Measurements from ENCODE around the gene B4GALT1.

The B4GALT1 gene

DNA sequence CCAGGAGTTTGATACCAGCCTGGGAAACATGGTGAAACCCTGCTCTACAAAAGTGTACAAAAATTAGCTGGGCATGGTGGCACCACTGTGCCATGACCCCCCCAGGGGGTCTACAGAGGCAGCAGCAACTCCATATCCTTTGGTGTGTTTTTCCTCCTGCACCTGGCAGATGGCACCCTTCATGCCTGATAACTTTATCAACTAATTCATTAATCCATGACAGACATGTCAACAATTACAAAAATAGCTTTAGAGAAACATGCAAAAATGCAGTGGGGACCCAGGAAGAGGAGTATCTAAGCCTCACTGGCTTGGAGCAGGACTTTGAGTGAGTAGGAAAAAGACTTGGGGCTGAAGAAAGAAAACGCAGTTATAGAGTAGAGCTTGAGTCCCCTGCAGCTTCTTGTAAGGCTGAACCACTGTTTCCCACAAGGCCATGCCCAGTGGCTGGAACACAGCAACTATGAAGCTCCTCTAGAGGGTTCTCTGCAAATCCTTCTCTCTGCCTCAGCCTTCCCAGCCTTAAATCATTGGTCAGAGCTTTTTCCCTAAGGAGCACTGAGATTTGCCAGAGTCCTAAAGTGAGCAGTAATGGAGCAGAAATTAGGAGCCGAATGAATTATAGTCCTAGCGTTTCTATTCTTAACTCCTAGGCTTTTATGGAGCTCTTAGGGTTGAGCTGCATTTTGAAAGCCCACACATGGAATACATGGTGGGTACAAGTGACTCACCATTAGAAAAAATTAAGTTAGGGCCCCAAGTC, 25.5 kb upstream of the B4GALT1 start:
- no peak overlapping the region for H3K9ac ChIP-seq (ENCODE audit: low read depth, low read length)

DNA sequence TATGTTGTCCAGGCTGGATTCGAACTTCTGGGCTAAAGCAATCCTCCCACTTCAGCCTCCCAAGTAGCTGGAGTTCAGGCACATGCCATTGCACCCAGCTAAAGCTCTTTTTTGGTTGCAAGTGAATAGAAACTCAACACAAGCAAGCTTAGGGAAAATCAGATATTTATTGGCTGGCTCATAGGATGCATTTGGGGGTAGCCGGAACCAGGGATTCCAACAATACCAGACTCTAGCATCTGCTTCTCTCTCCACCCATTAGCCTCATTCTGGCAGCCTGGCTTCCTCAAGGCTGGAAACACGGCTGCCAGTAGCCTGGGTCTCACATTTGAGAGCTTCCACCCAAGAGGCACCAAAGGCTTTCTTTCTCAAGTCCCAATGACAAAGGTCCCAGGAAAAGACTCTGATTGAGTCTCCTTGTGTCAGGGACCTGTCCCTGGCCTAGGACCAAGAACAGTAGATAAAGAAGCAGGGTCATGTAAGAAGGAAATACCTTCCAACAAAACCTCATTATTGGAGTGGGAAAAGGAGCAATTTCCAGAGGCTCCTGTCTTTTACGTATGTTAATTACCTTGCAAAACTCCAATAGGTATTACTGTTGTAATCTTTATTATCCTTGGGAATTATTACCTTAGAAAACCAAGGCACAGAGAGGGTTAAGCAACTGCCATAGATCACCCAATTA, 23.0 kb upstream of the B4GALT1 start:
- no peaks in the 10 kb centered on the region for H3K9me3 ChIP-seq (ENCODE audit: insufficient read depth, low read depth, low read length)
- no peaks in the 10 kb centered on the region for H3K27me3 ChIP-seq (ENCODE audit: insufficient read depth, low read length)
- H3K4me3 ChIP-seq (ENCODE audit: low read length): no peak overlapping the region
- no peak overlapping the region for H3K9ac ChIP-seq (ENCODE audit: low read depth, low read length)
- H3K27ac ChIP-seq (ENCODE audit: low read length): no peak overlapping the region
- H3K36me3 ChIP-seq (ENCODE audit: insufficient read depth, low read depth, low read length): no peaks in the 10 kb centered on the region
- H3K4me1 ChIP-seq (ENCODE audit: insufficient read depth, low read length): no peaks in the 10 kb centered on the region

More for the DNA sequence above, 25.5 kb upstream of the B4GALT1 start:
- no peak overlapping the region for H3K27ac ChIP-seq (ENCODE audit: low read length)
- H3K4me3 ChIP-seq (ENCODE audit: low read length): no peak overlapping the region
- no peaks in the 10 kb centered on the region for H3K27me3 ChIP-seq (ENCODE audit: insufficient read depth, low read length)
- no peaks in the 10 kb centered on the region for H3K9me3 ChIP-seq (ENCODE audit: insufficient read depth, low read depth, low read length)
- no peaks in the 10 kb centered on the region for H3K36me3 ChIP-seq (ENCODE audit: insufficient read depth, low read depth, low read length)
- no peaks in the 10 kb centered on the region for H3K4me1 ChIP-seq (ENCODE audit: insufficient read depth, low read length)

DNA sequence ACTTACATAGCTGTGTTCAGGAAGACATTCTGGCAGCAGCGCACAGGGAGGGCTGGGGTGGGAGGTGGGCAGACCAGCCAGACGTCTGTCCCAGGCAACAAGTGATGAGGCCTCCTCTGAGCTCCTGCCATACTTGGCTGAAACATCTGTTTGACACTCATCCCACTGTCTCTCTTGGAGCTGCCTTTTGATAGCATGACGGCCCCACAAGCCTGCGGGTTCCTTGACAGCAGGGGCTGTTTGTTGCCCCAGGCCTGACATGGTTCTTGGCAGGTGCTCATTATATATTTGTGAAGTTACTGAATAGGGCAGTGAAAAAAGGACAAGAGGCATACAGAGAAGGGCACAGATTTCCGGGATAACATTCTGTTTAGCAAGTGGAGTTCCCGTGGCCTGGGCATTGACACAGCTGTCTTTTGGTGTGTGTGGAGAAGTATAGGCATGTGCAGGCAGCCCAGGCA, 22.2 kb upstream of the B4GALT1 start:
- H3K9me3 ChIP-seq (ENCODE audit: insufficient read depth, low read depth, low read length): no peaks in the 10 kb centered on the region
- no peak overlapping the region for H3K4me3 ChIP-seq (ENCODE audit: low read length)
- no peak overlapping the region for H3K27ac ChIP-seq (ENCODE audit: low read length)
- no peaks in the 10 kb centered on the region for H3K36me3 ChIP-seq (ENCODE audit: insufficient read depth, low read depth, low read length)
- H3K27me3 ChIP-seq (ENCODE audit: insufficient read depth, low read length): no peaks in the 10 kb centered on the region
- no peak overlapping the region for H3K9ac ChIP-seq (ENCODE audit: low read depth, low read length)
- H3K4me1 ChIP-seq (ENCODE audit: insufficient read depth, low read length): no peaks in the 10 kb centered on the region

DNA sequence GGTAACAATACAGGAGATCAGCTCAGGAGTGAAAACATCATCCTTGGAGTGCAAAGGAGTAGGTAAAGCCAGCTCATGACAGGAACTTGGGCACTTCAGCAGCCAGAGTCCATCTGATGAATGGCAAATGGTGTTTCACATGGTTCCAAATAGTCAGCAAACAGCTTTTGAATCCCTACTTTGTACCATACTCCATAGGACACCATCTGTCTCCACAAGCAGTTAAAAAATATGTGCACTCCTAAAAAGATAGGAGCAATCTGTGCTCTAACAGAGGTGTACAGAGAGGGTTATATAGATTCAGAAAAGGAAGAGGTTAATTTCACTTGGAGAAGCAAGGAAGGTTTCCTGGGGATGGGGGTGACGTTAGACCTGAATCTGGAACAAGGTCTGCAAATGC, 21.6 kb upstream of the B4GALT1 start:
- Histone ChIP-seq H3K27ac (ENCODE audit: low read length) (no peak overlapping the region), H3K9ac (ENCODE audit: low read depth, low read length) (no peak overlapping the region), H3K9me3 (ENCODE audit: insufficient read depth, low read depth, low read length) (no peaks in the 10 kb centered on the region), H3K27me3 (ENCODE audit: insufficient read depth, low read length) (no peaks in the 10 kb centered on the region), H3K4me1 (ENCODE audit: insufficient read depth, low read length) (no peaks in the 10 kb centered on the region), H3K4me3 (ENCODE audit: low read length) (no peak overlapping the region), H3K36me3 (ENCODE audit: insufficient read depth, low read depth, low read length) (no peaks in the 10 kb centered on the region)

DNA sequence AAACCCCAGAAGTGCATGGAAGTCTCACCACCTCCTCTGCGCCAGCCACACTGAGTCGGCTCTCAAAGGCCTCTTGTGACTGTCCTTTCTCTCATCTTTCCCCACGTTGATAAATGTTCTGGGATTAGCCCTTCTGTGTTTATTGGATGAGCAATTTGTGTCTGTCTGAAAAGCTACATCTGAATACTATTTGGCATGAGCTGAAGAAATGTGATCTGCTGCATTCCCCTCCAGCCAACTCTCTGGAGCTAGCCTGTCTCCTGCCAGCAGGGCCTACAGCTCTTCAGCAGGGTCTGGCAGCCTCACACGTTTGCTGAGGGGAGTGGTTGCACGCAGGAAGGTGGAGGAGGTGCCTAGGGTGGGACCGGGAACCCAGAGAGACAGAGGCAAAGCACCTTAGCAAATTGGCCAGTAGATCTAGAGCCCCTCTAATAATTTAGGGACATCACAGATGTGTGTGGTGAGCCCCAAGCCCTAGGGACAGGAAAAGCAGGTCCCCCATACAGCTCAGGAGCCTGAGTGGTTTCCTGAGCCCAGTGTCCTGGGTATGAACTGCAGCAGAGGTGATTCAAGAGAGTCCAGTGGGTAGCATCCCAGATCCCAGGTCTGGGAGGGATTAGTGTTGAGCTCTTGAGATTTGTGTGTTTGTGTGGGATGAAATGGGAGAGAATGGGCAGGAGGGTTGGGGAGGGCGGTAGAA, 20.5 kb upstream of the B4GALT1 start:
- no peaks in the 10 kb centered on the region for H3K9me3 ChIP-seq (ENCODE audit: insufficient read depth, low read depth, low read length)
- H3K27ac ChIP-seq (ENCODE audit: low read length): no peak overlapping the region
- no peak overlapping the region for H3K4me3 ChIP-seq (ENCODE audit: low read length)

DNA sequence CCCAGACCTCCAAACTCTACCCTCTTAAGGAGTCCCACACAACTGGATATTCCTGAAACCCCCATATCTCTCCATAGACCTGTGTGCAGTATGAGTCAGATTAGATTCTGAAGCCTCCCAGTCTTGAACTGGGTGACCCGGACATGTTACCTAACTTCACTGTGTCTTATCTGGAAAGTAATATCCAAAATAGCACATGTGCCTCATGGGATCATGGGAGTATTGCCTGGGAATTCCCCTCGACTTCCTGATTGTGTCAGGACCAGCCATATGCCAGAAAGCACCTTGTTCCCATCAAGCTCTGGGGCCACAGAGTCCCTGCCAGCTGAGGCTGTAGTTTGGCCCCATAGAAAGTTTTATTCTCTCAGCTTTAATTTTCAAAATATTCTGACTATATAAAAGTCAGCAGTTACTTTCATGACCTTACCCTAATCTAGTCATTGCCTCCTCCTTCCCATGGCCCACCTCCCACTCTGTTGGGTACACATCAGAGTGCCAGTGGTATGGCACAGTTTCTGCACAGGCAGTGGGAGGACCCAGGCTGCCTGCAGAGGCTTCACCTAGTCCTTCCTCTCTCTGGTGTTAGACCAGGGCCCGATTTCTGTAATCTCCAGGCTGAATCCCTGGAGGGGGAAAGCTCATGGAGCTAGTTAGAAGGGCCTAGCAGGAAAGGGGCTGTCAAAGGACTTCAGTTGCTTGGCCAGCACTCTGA, 19.5 kb upstream of the B4GALT1 start:
- no peaks in the 10 kb centered on the region for H3K27me3 ChIP-seq (ENCODE audit: insufficient read depth, low read length)
- no peaks in the 10 kb centered on the region for H3K36me3 ChIP-seq (ENCODE audit: insufficient read depth, low read depth, low read length)
- H3K4me3 ChIP-seq (ENCODE audit: low read length): no peak overlapping the region
- H3K9ac ChIP-seq (ENCODE audit: low read depth, low read length): no peak overlapping the region
- H3K27ac ChIP-seq (ENCODE audit: low read length): no peak overlapping the region
- no peaks in the 10 kb centered on the region for H3K4me1 ChIP-seq (ENCODE audit: insufficient read depth, low read length)
- no peaks in the 10 kb centered on the region for H3K9me3 ChIP-seq (ENCODE audit: insufficient read depth, low read depth, low read length)

More for the DNA sequence above, 20.5 kb upstream of the B4GALT1 start:
- no peaks in the 10 kb centered on the region for H3K36me3 ChIP-seq (ENCODE audit: insufficient read depth, low read depth, low read length)
- no peaks in the 10 kb centered on the region for H3K4me1 ChIP-seq (ENCODE audit: insufficient read depth, low read length)
- H3K27me3 ChIP-seq (ENCODE audit: insufficient read depth, low read length): no peaks in the 10 kb centered on the region
- no peak overlapping the region for H3K9ac ChIP-seq (ENCODE audit: low read depth, low read length)

DNA sequence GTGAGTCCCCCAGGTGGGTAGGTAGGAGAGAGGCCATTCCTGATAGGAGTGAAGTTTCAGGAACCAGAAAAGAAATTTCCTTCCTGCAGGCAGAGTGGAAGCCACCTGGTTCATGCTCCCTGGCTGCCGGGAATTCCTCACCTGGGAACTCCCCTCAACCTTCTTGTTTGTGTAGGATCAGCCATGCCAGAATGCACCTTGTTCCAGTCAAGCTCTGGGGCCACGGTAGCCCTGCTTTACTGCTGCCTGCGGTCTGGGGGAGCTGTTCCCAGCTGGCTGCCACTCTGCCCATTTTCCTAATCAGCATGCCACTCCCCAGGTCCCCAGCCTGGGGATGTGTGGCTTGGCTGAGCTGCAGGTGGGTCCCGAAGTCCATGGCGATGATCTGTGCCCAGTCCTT, 18.7 kb upstream of the B4GALT1 start:
- Histone ChIP-seq H3K9ac (ENCODE audit: low read depth, low read length) (no peak overlapping the region), H3K9me3 (ENCODE audit: insufficient read depth, low read depth, low read length) (no peaks in the 10 kb centered on the region), H3K27me3 (ENCODE audit: insufficient read depth, low read length) (no peaks in the 10 kb centered on the region; the same call in 1 of the 2 replicates), H3K4me1 (ENCODE audit: insufficient read depth, low read length) (no peaks in the 10 kb centered on the region), H3K27ac (ENCODE audit: low read length) (no peak overlapping the region), H3K36me3 (ENCODE audit: insufficient read depth, low read depth, low read length) (no peaks in the 10 kb centered on the region), H3K4me3 (ENCODE audit: low read length) (no peak overlapping the region)

DNA sequence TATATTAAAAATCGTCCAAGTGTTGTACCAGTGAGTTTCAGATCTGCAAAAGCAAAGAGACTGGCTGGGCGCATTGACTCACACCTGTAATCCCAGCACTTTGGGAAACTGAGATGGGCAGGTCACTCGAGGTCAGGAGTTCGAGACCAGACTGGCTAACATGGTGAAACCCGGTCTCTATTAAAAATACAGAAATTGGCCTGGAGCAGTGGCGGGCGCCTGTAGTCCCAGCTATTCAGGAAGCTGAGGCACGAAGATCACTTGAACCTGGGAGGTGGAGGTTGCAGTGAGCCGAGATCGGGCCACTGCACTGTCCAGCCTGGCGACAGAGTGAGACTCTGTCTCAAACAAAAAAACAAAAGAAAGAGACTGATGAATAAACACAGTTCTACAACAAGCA, 18.3 kb upstream of the B4GALT1 start:
- no peaks in the 10 kb centered on the region; the same call in 1 of the 2 replicates for H3K27me3 ChIP-seq (ENCODE audit: insufficient read depth, low read length)
- H3K4me3 ChIP-seq (ENCODE audit: low read length): no peak overlapping the region
- H3K9me3 ChIP-seq (ENCODE audit: insufficient read depth, low read depth, low read length): no peaks in the 10 kb centered on the region
- H3K4me1 ChIP-seq (ENCODE audit: insufficient read depth, low read length): no peaks in the 10 kb centered on the region
- no peaks in the 10 kb centered on the region for H3K36me3 ChIP-seq (ENCODE audit: insufficient read depth, low read depth, low read length)
- H3K27ac ChIP-seq (ENCODE audit: low read length): no peak overlapping the region
- H3K9ac ChIP-seq (ENCODE audit: low read depth, low read length): no peak overlapping the region

DNA sequence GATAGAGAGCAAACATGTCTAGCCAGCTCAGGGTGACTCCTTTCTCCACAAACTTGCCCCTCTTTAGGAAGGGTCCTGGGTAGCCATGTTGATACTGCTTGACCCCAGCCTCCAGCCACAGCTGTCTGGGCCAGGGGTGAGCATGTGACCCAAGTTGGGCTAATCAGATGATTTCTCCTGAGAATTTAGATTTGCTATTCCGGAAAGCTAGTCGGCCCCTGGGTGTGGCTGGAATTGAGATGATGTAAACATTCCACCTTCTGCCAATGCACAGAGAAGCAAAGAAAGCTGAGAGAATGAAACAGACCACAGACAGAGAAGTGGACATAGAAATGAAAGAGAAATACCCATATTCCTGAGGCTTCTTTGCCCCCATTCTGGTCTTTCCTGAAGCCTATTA, 17.8 kb upstream of the B4GALT1 start:
- H3K36me3 ChIP-seq (ENCODE audit: insufficient read depth, low read depth, low read length): no peaks in the 10 kb centered on the region
- H3K9me3 ChIP-seq (ENCODE audit: insufficient read depth, low read depth, low read length): no peaks in the 10 kb centered on the region
- H3K27me3 ChIP-seq (ENCODE audit: insufficient read depth, low read length): no peaks in the 10 kb centered on the region; the same call in 1 of the 2 replicates
- H3K4me3 ChIP-seq (ENCODE audit: low read length): no peak overlapping the region
- no peak overlapping the region for H3K27ac ChIP-seq (ENCODE audit: low read length)
- no peaks in the 10 kb centered on the region for H3K4me1 ChIP-seq (ENCODE audit: insufficient read depth, low read length)
- no peak overlapping the region for H3K9ac ChIP-seq (ENCODE audit: low read depth, low read length)

DNA sequence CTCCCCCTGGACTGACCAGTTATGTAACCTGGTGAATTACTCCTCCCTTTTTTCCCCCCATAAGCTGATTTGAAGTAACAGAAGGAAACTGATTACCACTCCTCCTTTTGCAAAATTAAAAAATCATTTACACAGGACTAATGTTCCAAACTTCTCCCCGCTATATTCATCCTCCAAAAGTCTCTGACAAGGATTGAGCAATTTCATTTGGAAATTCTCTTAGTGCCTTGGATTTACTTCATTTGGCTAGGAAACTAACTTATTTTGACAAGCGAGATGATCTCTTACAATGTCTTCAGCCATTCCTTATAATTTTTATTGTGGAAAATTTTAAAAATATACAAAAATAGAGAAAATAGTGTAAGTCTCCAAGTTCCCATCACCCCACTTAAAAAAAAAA, 15.4 kb upstream of the B4GALT1 start:
- Histone ChIP-seq H3K36me3 (ENCODE audit: insufficient read depth, low read depth, low read length) (no peaks in the 10 kb centered on the region), H3K4me3 (ENCODE audit: low read length) (no peak overlapping the region), H3K9ac (ENCODE audit: low read depth, low read length) (no peak overlapping the region), H3K27ac (ENCODE audit: low read length) (no peak overlapping the region), H3K9me3 (ENCODE audit: insufficient read depth, low read depth, low read length) (no peaks in the 10 kb centered on the region), H3K27me3 (ENCODE audit: insufficient read depth, low read length) (no peaks in the 10 kb centered on the region; the same call in 1 of the 2 replicates), H3K4me1 (ENCODE audit: insufficient read depth, low read length) (no peaks in the 10 kb centered on the region)

DNA sequence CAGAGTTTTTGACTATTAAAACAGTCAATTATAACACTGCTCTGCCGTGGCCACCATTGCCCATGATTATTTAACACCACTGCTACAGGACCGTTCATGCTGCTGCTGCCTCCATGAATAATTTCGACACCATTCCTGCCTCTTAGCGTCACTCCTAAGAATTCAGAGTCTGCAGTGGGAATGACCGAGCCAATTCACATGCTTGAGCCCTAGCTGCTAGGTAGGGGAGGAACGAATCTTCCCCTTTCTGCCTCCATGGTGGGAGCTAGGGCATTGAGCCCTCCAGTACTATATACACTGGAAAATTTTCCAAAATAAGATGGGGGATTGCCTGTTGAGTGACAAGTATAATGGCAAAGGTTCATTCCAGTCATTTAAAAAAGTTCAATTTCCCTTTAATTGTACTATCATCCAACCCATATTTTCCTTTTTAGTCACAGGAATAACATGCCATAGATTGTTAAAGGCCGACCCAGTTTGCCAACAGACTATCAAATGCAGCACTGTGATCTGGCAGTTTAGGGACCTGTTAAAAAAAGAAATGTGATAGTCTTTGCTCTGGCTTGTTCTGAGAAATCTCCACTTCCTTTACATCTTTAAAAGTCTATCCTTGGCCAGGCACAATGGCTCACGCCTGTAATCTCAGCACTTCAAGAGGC, 13.5 kb upstream of the B4GALT1 start:
- Histone ChIP-seq H3K27me3 (ENCODE audit: insufficient read depth, low read length) (no peaks in the 10 kb centered on the region; the same call in 1 of the 2 replicates), H3K4me1 (ENCODE audit: insufficient read depth, low read length) (no peaks in the 10 kb centered on the region), H3K36me3 (ENCODE audit: insufficient read depth, low read depth, low read length) (no peaks in the 10 kb centered on the region), H3K9me3 (ENCODE audit: insufficient read depth, low read depth, low read length) (no peaks in the 10 kb centered on the region), H3K4me3 (ENCODE audit: low read length) (no peak overlapping the region), H3K27ac (ENCODE audit: low read length) (no peak overlapping the region), H3K9ac (ENCODE audit: low read depth, low read length) (no peak overlapping the region)
